ENCODE measurements around the gene GRM4. TPM values are rescaled to one million over a fixed set of nuclear protein-coding genes. Genes with fewer than 3 reads are reported as not detected.

GRM4 gene
- total and polyA plus RNA-seq, 4 donors, result 2.8 to 22.1 (median 15.2) TPM

- 59% methylated on average over 17 of the region's 17 CpGs for whole genome bisulfite sequencing (ENCODE audit: insufficient coverage)
- DNase-seq (ENCODE audit: low read depth in 4 of 6, low spot score in 6 of 6), result peak in 1 of 6 donors; percentile 25
Observed at GRCh38 chr6:34027445-34027936, 118.4 kb downstream of the GRM4 start.

GRCh38 chr6:34025861-34026260 lies 120.0 kb downstream of the GRM4 start:
- Histone ChIP-seq H3K27me3 (ENCODE audit: control insufficient read depth, insufficient read depth, low read length) (no peaks in the 10 kb centered on the region), H3K4me1 (ENCODE audit: control insufficient read depth, insufficient read depth, low read length) (peaks cover 13% of the 10 kb centered on the region), H3K36me3 (ENCODE audit: control insufficient read depth, insufficient read depth, low read length) (peaks cover 29% of the 10 kb centered on the region), H3K27ac (ENCODE audit: low read depth, low read length) (no peak overlapping the region), H3K9me3 (ENCODE audit: control insufficient read depth, insufficient read depth, low read length) (no peaks in the 10 kb centered on the region), H3K4me3 (ENCODE audit: low read depth, low read length) (no peak overlapping the region)
- DNase-seq (ENCODE audit: low read depth in 4 of 6, low spot score in 6 of 6), result peak in 2 of 6 donors; percentile 58 to 62
- 25% methylated on average over 6 of the region's 8 CpGs for WGBS (ENCODE audit: insufficient coverage)

More at GRCh38 chr6:34027445-34027936, 118.4 kb downstream of the GRM4 start:
- Histone ChIP-seq H3K4me1 (ENCODE audit: control insufficient read depth, insufficient read depth, low read length) (peaks cover 13% of the 10 kb centered on the region), H3K27me3 (ENCODE audit: control insufficient read depth, insufficient read depth, low read length) (no peaks in the 10 kb centered on the region), H3K36me3 (ENCODE audit: control insufficient read depth, insufficient read depth, low read length) (peaks cover 26% of the 10 kb centered on the region), H3K27ac (ENCODE audit: low read depth, low read length) (no peak overlapping the region), H3K4me3 (ENCODE audit: low read depth, low read length) (no peak overlapping the region), H3K9me3 (ENCODE audit: control insufficient read depth, insufficient read depth, low read length) (no peaks in the 10 kb centered on the region)

DNA sequence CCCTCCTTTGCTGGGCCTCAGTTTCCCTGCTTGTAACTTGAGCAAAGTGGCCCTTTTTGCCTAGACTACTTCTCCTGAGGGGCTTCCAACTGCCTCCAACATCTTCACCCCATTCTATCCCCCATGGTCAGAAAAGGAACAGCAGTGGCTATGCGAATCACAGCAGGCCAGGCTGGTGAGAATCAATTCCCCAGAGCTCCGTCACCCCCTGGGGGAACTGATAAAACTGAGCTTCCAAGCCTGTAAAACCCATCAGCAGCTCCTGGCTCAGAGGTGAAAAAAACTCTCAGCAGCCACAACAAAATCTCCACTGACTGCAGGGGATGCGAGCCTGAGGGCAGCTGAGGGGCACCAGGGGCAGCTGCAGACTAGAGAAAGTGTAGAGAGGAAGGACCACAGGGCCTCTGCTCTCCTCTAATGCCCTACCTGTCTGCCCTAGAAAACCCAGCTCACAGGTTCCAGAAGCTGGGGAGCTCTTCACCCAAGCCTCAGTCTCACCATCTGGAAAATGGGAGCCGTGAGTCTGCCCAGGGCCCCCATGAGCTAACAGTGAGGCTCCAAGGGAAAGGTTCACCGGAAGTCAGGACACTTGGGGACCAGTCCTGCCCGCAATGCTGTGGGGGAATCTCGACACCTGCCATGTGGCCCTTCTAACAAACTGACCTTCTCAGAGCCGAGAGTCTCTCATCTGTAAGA lies 120.6 kb downstream of the GRM4 start:
- H3K9me3 ChIP-seq (ENCODE audit: control insufficient read depth, insufficient read depth, low read length), result no peaks in the 10 kb centered on the region
- DNase-seq (ENCODE audit: low read depth in 4 of 6, low spot score in 6 of 6), result no peak
- no peak overlapping the region for H3K27ac ChIP-seq (ENCODE audit: low read depth, low read length)
- peaks cover 13% of the 10 kb centered on the region for H3K4me1 ChIP-seq (ENCODE audit: control insufficient read depth, insufficient read depth, low read length)
- 85% methylated on average over 7 of the region's 8 CpGs for WGBS (ENCODE audit: insufficient coverage)
- no peaks in the 10 kb centered on the region for H3K27me3 ChIP-seq (ENCODE audit: control insufficient read depth, insufficient read depth, low read length)
- H3K4me3 ChIP-seq (ENCODE audit: low read depth, low read length), result no peak overlapping the region
- peaks cover 31% of the 10 kb centered on the region for H3K36me3 ChIP-seq (ENCODE audit: control insufficient read depth, insufficient read depth, low read length)

- Histone ChIP-seq H3K4me1 (ENCODE audit: control insufficient read depth, insufficient read depth, low read length) (peaks cover 34% of the 10 kb centered on the region), H3K4me3 (ENCODE audit: low read depth, low read length) (no peak overlapping the region), H3K36me3 (ENCODE audit: control insufficient read depth, insufficient read depth, low read length) (peaks cover 26% of the 10 kb centered on the region), H3K27me3 (ENCODE audit: control insufficient read depth, insufficient read depth, low read length) (no peaks in the 10 kb centered on the region), H3K27ac (ENCODE audit: low read depth, low read length) (no peak overlapping the region), H3K9me3 (ENCODE audit: control insufficient read depth, insufficient read depth, low read length) (no peaks in the 10 kb centered on the region)
- no peak for DNase-seq (ENCODE audit: low read depth in 4 of 6, low spot score in 6 of 6)
- 87% methylated on average over 9 of the region's 9 CpGs for WGBS (ENCODE audit: insufficient coverage)
Observed at GRCh38 chr6:34022873-34023255, 123.0 kb downstream of the GRM4 start.

- Histone ChIP-seq H3K9me3 (ENCODE audit: control insufficient read depth, insufficient read depth, low read length) (no peaks in the 10 kb centered on the region), H3K27ac (ENCODE audit: low read depth, low read length) (no peak overlapping the region), H3K27me3 (ENCODE audit: control insufficient read depth, insufficient read depth, low read length) (no peaks in the 10 kb centered on the region), H3K36me3 (ENCODE audit: control insufficient read depth, insufficient read depth, low read length) (peaks cover 22% of the 10 kb centered on the region), H3K4me3 (ENCODE audit: low read depth, low read length) (no peak overlapping the region), H3K4me1 (ENCODE audit: control insufficient read depth, insufficient read depth, low read length) (peaks cover 34% of the 10 kb centered on the region)
- DNase-seq (ENCODE audit: low read depth in 4 of 6, low spot score in 6 of 6), result no peak
- 78% methylated on average over 21 of the region's 22 CpGs for WGBS (ENCODE audit: insufficient coverage)
Observed at GRCh38 chr6:34022250-34022872, 123.5 kb downstream of the GRM4 start.

DNA sequence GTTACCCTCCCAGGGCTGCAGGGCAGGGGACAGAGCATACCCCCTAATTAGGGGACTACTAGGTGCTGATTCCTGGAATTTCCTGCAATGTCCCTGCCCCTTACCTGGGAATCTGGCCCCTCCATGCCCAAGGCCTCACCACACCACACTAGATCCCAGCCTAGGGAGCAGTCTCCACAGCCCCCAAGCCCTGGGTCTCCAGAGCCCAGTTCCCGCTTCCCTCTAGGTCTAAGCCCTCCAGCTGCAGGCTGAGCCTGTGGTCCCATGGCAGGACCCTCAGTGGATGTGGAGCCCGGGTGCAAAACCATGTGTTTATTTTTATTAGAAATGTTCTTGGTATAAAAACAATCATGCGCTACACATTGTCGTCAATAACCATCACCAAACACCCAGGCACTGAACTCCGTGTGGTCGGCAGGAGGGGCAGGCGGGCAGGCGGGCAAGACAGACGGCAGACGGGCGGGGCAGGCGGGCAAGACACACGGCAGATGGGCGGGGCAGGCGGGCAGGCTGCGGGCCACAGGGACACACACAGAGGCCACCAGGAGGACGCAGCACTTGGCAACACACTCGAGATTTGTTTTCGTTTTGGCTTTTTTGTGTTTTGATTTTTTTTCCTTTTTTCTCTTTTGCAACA lies 124.2 kb downstream of the GRM4 start:
- H3K4me1 ChIP-seq (ENCODE audit: control insufficient read depth, insufficient read depth, low read length), result peaks cover 34% of the 10 kb centered on the region
- H3K27me3 ChIP-seq (ENCODE audit: control insufficient read depth, insufficient read depth, low read length), result no peaks in the 10 kb centered on the region
- H3K36me3 ChIP-seq (ENCODE audit: control insufficient read depth, insufficient read depth, low read length), result peaks cover 18% of the 10 kb centered on the region
- DNase-seq (ENCODE audit: low read depth in 4 of 6, low spot score in 6 of 6), result no peak
- H3K4me3 ChIP-seq (ENCODE audit: low read depth, low read length), result no peak overlapping the region
- H3K9me3 ChIP-seq (ENCODE audit: control insufficient read depth, insufficient read depth, low read length), result no peaks in the 10 kb centered on the region
- H3K27ac ChIP-seq (ENCODE audit: low read depth, low read length), result no peak overlapping the region
- WGBS (ENCODE audit: insufficient coverage), result 58% methylated on average over 17 of the region's 19 CpGs

DNA sequence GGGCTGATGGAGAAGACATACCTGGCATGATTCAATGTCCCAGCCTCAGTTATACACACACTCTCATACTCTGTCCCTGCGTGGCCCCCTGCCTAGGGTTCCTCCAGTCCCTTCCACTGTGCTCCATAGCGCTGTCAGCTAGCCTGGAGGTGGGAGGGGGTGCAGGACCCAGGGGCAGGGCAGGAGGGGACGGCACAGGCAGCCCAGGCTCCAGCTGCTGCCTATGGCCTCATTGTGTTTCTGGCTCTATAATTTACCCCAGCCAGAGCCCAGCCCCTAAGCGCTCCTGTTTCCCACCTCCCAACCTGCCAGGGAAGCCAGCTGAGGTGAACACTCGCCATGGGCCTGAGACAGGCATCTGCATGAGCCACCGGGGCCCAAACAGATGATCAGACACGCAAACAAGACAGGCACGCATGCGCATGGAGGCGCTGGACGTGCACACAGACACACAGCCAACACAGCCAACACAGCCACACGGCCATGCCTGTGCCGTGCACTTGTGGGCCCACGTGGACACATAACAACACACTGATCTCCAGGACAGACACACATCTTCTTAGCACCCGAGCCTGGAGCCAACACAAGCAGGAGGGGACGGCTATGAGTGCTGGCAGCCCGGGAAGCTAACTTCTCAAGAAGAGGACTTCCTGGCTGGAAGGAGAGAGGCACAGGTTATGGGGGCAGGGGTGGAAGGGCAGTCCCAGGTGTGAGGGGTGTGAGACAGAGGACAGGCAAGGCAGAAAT lies 124.9 kb downstream of the GRM4 start:
- no peak for DNase-seq (ENCODE audit: low read depth in 4 of 6, low spot score in 6 of 6)
- Histone ChIP-seq H3K9me3 (ENCODE audit: control insufficient read depth, insufficient read depth, low read length) (no peaks in the 10 kb centered on the region), H3K4me1 (ENCODE audit: control insufficient read depth, insufficient read depth, low read length) (peaks cover 28% of the 10 kb centered on the region), H3K36me3 (ENCODE audit: control insufficient read depth, insufficient read depth, low read length) (peaks cover 18% of the 10 kb centered on the region), H3K27me3 (ENCODE audit: control insufficient read depth, insufficient read depth, low read length) (no peaks in the 10 kb centered on the region), H3K27ac (ENCODE audit: low read depth, low read length) (no peak overlapping the region), H3K4me3 (ENCODE audit: low read depth, low read length) (no peak overlapping the region)
- 80% methylated on average over 14 of the region's 17 CpGs for WGBS (ENCODE audit: insufficient coverage)

DNA sequence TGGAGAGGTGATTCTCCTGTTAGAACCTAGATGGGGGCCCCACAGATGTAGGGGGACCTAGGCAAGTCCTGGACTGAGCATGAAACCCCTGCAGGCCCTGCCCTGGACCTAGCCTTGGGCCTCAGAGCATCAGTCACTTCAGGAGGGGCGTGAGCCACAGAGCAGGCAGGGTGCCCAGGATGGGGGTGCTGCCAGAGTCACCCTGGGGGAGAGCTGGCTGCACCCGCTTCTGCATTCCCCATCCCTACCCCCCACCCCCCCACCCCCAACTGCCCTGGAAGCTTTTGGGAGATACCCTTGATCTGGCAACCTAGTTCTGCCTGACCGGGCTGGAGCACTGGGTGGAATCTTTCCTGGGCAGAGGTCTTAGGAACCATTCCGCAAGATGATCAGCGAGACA lies 125.6 kb downstream of the GRM4 start:
- 100% methylated on average over 2 of the region's 5 CpGs for WGBS (ENCODE audit: insufficient coverage)
- H3K27ac ChIP-seq (ENCODE audit: low read depth, low read length), result no peak overlapping the region
- H3K36me3 ChIP-seq (ENCODE audit: control insufficient read depth, insufficient read depth, low read length), result peaks cover 18% of the 10 kb centered on the region
- no peaks in the 10 kb centered on the region for H3K9me3 ChIP-seq (ENCODE audit: control insufficient read depth, insufficient read depth, low read length)
- peaks cover 28% of the 10 kb centered on the region for H3K4me1 ChIP-seq (ENCODE audit: control insufficient read depth, insufficient read depth, low read length)
- H3K4me3 ChIP-seq (ENCODE audit: low read depth, low read length), result no peak overlapping the region
- DNase-seq (ENCODE audit: low read depth in 4 of 6, low spot score in 6 of 6), result no peak
- no peaks in the 10 kb centered on the region for H3K27me3 ChIP-seq (ENCODE audit: control insufficient read depth, insufficient read depth, low read length)

GRCh38 chr6:34018961-34019606 lies 126.8 kb downstream of the GRM4 start:
- DNase-seq (ENCODE audit: low read depth in 4 of 6, low spot score in 6 of 6), result no peak
- peaks cover 32% of the 10 kb centered on the region for H3K4me1 ChIP-seq (ENCODE audit: control insufficient read depth, insufficient read depth, low read length)
- no peaks in the 10 kb centered on the region for H3K27me3 ChIP-seq (ENCODE audit: control insufficient read depth, insufficient read depth, low read length)
- peaks cover 18% of the 10 kb centered on the region for H3K36me3 ChIP-seq (ENCODE audit: control insufficient read depth, insufficient read depth, low read length)
- H3K27ac ChIP-seq (ENCODE audit: low read depth, low read length), result no peak overlapping the region
- H3K9me3 ChIP-seq (ENCODE audit: control insufficient read depth, insufficient read depth, low read length), result no peaks in the 10 kb centered on the region
- no peak overlapping the region for H3K4me3 ChIP-seq (ENCODE audit: low read depth, low read length)
- WGBS (ENCODE audit: insufficient coverage), result 49% methylated on average over 4 of the region's 7 CpGs
